Right atrium auricular region (tissue), 2 donors: ENCODE results near the gene PROM2. TPM values are rescaled to one million over a fixed set of nuclear protein-coding genes. Genes with fewer than 3 reads are reported as not detected.

Experiments
- DNase-seq: peaks from one replicate; pipeline ENCODE4 v3.0.0-alpha.2; 2019; ENCODE audit warnings: low spot score
- H3K27ac ChIP-seq, 2 donors: fragments of 200-600 bp; sonication (generic); 1 replicate in 1 of 2; 2 replicates in 1 of 2; pipeline ENCODE4 v1.5.1; 2016 to 2019
- H3K27me3 ChIP-seq, 2 donors: fragments of 200-600 bp; sonication (generic); one replicate each; pipeline versions ENCODE4 v1.5.1 to v1.6.0; 2017 to 2019
- H3K36me3 ChIP-seq: fragments of 200-600 bp; sonication (generic); one replicate; pipeline ENCODE4 v1.5.1; 2016
- H3K4me1 ChIP-seq, 2 donors: fragments of 200-600 bp; sonication (generic); one replicate each; pipeline versions ENCODE4 v1.5.1 to v1.6.0; 2017 to 2019
- H3K4me3 ChIP-seq, 2 donors: fragments of 200-600 bp; sonication (generic); 1 replicate in 1 of 2; 2 replicates in 1 of 2; pipeline ENCODE4 v1.5.1; 2017 to 2019; ENCODE audit warnings: mild to moderate bottlenecking in 1 of 2, moderate library complexity in 1 of 2
- H3K9me3 ChIP-seq, 2 donors: fragments of 200-600 bp; sonication (generic); one replicate each; pipeline ENCODE4 v1.5.1; 2019
- CTCF ChIP-seq, 2 donors: fragments of 200-600 bp; sonication (generic); IDR thresholded peaks; one replicate each; pipeline ENCODE4 v1.5.1; 2019; ENCODE audit warnings: antibody characterized with exemption in 2 of 2
- total RNA-seq, 2 donors: library from RNA; depleted of rRNA; stranded (reverse); fragments of >200 nt; gene quantifications; one replicate each; pipeline ENCODE4 v1.1.0, GENCODE V29; 2016

PROM2 gene
- total RNA-seq, 2 donors from 2014 or later = 0.11 to 0.35 TPM

- H3K4me3 ChIP-seq = no peak overlapping the region
- H3K27ac ChIP-seq = no peak overlapping the region
- no peak for TF ChIP-seq CTCF (IDR thresholded peaks at IDR 0.05)
- H3K36me3 ChIP-seq = no peaks in the 10 kb centered on the region
- H3K4me1 ChIP-seq = no peaks in the 10 kb centered on the region
- no peak for DNase-seq
- no peaks in the 10 kb centered on the region for H3K27me3 ChIP-seq
- no peaks in the 10 kb centered on the region for H3K9me3 ChIP-seq
These were observed 59.7 kb downstream of the PROM2 start for GRCh38 chr2:95333888-95334338.

GRCh38 chr2:95334916-95335641 is 60.8 kb downstream of the PROM2 start:
- TF ChIP-seq CTCF (IDR thresholded peaks at IDR 0.05) = no peak
- DNase-seq = no peak
- Histone ChIP-seq H3K9me3 (no peaks in the 10 kb centered on the region), H3K27ac (no peak overlapping the region), H3K4me3 (no peak overlapping the region), H3K4me1 (no peaks in the 10 kb centered on the region), H3K27me3 (no peaks in the 10 kb centered on the region), H3K36me3 (no peaks in the 10 kb centered on the region)

- no peak for DNase-seq
- no peak for TF ChIP-seq CTCF (IDR thresholded peaks at IDR 0.05)
- no peaks in the 10 kb centered on the region for H3K4me1 ChIP-seq
- no peak overlapping the region for H3K27ac ChIP-seq
- no peak overlapping the region for H3K4me3 ChIP-seq
- H3K27me3 ChIP-seq = no peaks in the 10 kb centered on the region
- H3K36me3 ChIP-seq = no peaks in the 10 kb centered on the region
- no peaks in the 10 kb centered on the region for H3K9me3 ChIP-seq
These were observed 62.2 kb downstream of the PROM2 start for GRCh38 chr2:95336406-95336805.

- H3K4me3 ChIP-seq = no peak overlapping the region
- H3K9me3 ChIP-seq = no peaks in the 10 kb centered on the region
- H3K4me1 ChIP-seq = no peaks in the 10 kb centered on the region
- no peak for DNase-seq
- H3K27me3 ChIP-seq = no peaks in the 10 kb centered on the region
- H3K27ac ChIP-seq = no peak overlapping the region
- H3K36me3 ChIP-seq = no peaks in the 10 kb centered on the region
- no peak for TF ChIP-seq CTCF (IDR thresholded peaks at IDR 0.05)
These were observed 63.6 kb downstream of the PROM2 start for GRCh38 chr2:95337829-95338228.

Other genes starting within 250 kb of the PROM2 start
- 1 to 10 TPM; 7.4 to 8.7 TPM for gene MAL, start 248.7 kb upstream of the PROM2 start, total RNA-seq
- 10 to 100 TPM; 39.0 to 57.7 TPM for gene MRPS5, start 152.6 kb upstream of the PROM2 start, total RNA-seq
- 1 to 10 TPM; 4.9 to 7.5 TPM for gene ZNF514, start 114.6 kb upstream of the PROM2 start, total RNA-seq
- 1 to 10 TPM; 3.5 to 3.7 TPM for gene ZNF2, start 108.6 kb upstream of the PROM2 start, total RNA-seq
- gene ZNF892, start 66.9 kb upstream of the PROM2 start, total RNA-seq = 1 to 10 TPM; 2.2 to 3.2 TPM
- gene KCNIP3, start 22.9 kb downstream of the PROM2 start, total RNA-seq = 1 to 10 TPM; 4.0 to 5.9 TPM
- 10 to 100 TPM; 19.9 to 27.5 TPM for gene FAHD2A, start 128.3 kb downstream of the PROM2 start, total RNA-seq
- gene TRIM43B, start 210.3 kb downstream of the PROM2 start, total RNA-seq = not detected